ENCODE data around the gene EVI5. TPM values are rescaled to one million over a fixed set of nuclear protein-coding genes. Genes with fewer than 3 reads are reported as not detected.

EVI5 gene
- total RNA-seq, 1 experiment from 2014 or later: 33.9 TPM

GRCh38 chr1:92473781-92474495 is 311.0 kb downstream of the EVI5 start:
- TF ChIP-seq, protein P1, sequence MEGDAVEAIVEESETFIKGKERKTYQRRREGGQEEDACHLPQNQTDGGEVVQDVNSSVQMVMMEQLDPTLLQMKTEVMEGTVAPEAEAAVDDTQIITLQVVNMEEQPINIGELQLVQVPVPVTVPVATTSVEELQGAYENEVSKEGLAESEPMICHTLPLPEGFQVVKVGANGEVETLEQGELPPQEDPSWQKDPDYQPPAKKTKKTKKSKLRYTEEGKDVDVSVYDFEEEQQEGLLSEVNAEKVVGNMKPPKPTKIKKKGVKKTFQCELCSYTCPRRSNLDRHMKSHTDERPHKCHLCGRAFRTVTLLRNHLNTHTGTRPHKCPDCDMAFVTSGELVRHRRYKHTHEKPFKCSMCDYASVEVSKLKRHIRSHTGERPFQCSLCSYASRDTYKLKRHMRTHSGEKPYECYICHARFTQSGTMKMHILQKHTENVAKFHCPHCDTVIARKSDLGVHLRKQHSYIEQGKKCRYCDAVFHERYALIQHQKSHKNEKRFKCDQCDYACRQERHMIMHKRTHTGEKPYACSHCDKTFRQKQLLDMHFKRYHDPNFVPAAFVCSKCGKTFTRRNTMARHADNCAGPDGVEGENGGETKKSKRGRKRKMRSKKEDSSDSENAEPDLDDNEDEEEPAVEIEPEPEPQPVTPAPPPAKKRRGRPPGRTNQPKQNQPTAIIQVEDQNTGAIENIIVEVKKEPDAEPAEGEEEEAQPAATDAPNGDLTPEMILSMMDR (IDR thresholded peaks at IDR 0.05; ENCODE audit: unreplicated experiment): no peak
- no peak for DNase-seq
- BruUV-seq (replicated peaks): no TSS peak
- Mint-ChIP-seq H3K4me3 (ENCODE audit: low read depth, unreplicated experiment) (no peak overlapping the region), H3K27ac (ENCODE audit: unreplicated experiment) (no peak overlapping the region), H3K4me1 (ENCODE audit: low read depth, unreplicated experiment) (no peaks in the 10 kb centered on the region), H3K9me3 (ENCODE audit: low read depth, unreplicated experiment) (no peaks in the 10 kb centered on the region), H3K27me3 (ENCODE audit: unreplicated experiment) (peaks cover 58% of the 10 kb centered on the region), H3K36me3 (ENCODE audit: insufficient read depth, unreplicated experiment) (no peaks in the 10 kb centered on the region)
- intact Hi-C loops (cut with micrococcal nuclease; ENCODE audit: unreplicated experiment): loop anchor here (10.0 kb wide), 1 partner anchor 159 kb away; no protein-coding TSS in a partner anchor
- CTCF ChIA-PET: interaction anchor here (0.6 to 1.3 kb wide), 3 partner anchors 12 to 63 kb away, joined by 3 to 8 read pairs (median 3); no protein-coding TSS in a partner anchor

GRCh38 chr1:92470216-92470615 is 314.7 kb downstream of the EVI5 start:
- DNase-seq: no peak

DNA sequence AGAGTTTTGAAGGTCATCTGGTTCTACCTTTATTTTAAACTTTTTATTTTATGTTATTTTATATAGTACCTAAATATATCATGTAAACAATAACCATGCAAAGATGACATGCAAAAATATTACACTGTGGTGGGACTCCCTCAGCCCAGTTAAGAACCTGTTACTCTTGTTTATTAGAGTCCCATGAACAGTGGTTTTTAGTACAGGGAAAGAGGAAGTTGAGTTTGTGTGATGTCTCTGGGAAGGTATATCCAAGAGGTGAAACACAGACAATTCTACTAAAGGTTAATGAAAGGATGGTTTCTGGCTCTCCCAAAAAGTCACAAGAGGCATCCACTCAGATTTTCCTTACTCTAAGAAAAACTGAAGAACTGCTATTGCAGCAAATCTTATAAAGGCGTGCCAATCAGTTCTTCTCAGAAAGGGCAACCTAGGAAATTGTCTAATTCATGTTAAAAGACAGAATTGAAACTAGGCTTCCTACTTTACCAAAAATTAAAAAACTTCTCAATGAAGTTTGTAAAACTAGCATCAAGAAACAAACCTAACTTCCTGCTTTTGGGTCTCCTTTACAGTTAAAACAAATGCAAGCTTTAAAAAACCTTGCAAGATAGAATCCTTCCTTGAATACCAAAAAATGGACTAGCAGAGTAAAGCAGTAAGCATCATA is 318.1 kb downstream of the EVI5 start:
- Mint-ChIP-seq H3K4me1 (ENCODE audit: low read depth, unreplicated experiment) (no peaks in the 10 kb centered on the region), H3K9me3 (ENCODE audit: low read depth, unreplicated experiment) (no peaks in the 10 kb centered on the region), H3K27ac (ENCODE audit: unreplicated experiment) (no peak overlapping the region), H3K36me3 (ENCODE audit: insufficient read depth, unreplicated experiment) (no peaks in the 10 kb centered on the region), H3K4me3 (ENCODE audit: low read depth, unreplicated experiment) (no peak overlapping the region), H3K27me3 (ENCODE audit: unreplicated experiment) (no peaks in the 10 kb centered on the region)
- TF ChIP-seq, protein P1 (IDR thresholded peaks at IDR 0.05; ENCODE audit: unreplicated experiment): no peak
- DNase-seq: no peak
- no TSS peak for BruUV-seq (replicated peaks)
- CTCF ChIA-PET: no interaction called here
- intact Hi-C loops (cut with micrococcal nuclease; ENCODE audit: unreplicated experiment): loop anchor here (10.0 kb wide), 1 partner anchor 138 kb away; no protein-coding TSS in a partner anchor

More at GRCh38 chr1:92470216-92470615, 314.7 kb downstream of the EVI5 start:
- CTCF ChIA-PET: no interaction called here
- intact Hi-C loops (cut with micrococcal nuclease; ENCODE audit: unreplicated experiment): loop anchor here (10.0 kb wide), 1 partner anchor 155 kb away; no protein-coding TSS in a partner anchor
- Mint-ChIP-seq H3K4me3 (ENCODE audit: low read depth, unreplicated experiment) (no peak overlapping the region), H3K27ac (ENCODE audit: unreplicated experiment) (no peak overlapping the region), H3K9me3 (ENCODE audit: low read depth, unreplicated experiment) (no peaks in the 10 kb centered on the region), H3K4me1 (ENCODE audit: low read depth, unreplicated experiment) (no peaks in the 10 kb centered on the region), H3K27me3 (ENCODE audit: unreplicated experiment) (peaks cover 29% of the 10 kb centered on the region), H3K36me3 (ENCODE audit: insufficient read depth, unreplicated experiment) (no peaks in the 10 kb centered on the region)
- no TSS peak for BruUV-seq (replicated peaks)
- TF ChIP-seq, protein P1 (IDR thresholded peaks at IDR 0.05; ENCODE audit: unreplicated experiment): no peak

DNA sequence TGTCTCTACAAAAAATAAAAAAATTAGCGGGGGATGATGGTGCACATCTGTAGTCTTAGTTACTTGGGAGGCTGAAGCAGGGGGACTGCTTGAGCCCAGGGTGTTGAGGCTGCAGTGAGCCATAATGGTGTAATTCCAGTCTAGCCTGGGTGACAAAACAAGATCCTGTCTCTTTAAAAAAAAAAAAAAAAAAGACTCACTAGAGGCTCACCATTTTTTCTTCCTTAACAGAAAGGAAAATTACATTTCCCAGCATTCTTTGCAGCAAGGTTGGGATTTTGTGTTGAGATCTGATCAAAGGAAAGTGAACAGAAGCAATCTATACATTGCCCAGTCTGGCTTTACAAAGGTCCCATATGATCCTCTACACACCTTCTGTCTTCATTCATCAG is 319.7 kb downstream of the EVI5 start:
- Mint-ChIP-seq H3K27me3 (ENCODE audit: unreplicated experiment) (no peaks in the 10 kb centered on the region), H3K4me3 (ENCODE audit: low read depth, unreplicated experiment) (no peak overlapping the region), H3K36me3 (ENCODE audit: insufficient read depth, unreplicated experiment) (no peaks in the 10 kb centered on the region), H3K4me1 (ENCODE audit: low read depth, unreplicated experiment) (no peaks in the 10 kb centered on the region), H3K27ac (ENCODE audit: unreplicated experiment) (no peak overlapping the region), H3K9me3 (ENCODE audit: low read depth, unreplicated experiment) (no peaks in the 10 kb centered on the region)
- intact Hi-C loops (cut with micrococcal nuclease; ENCODE audit: unreplicated experiment): loop anchor here (10.0 kb wide), 1 partner anchor 140 kb away; no protein-coding TSS in a partner anchor
- TF ChIP-seq, protein P1 (IDR thresholded peaks at IDR 0.05; ENCODE audit: unreplicated experiment): no peak
- DNase-seq: no peak
- CTCF ChIA-PET: no interaction called here
- no TSS peak for BruUV-seq (replicated peaks)

All from Calu3 (cell line).